Naive thymus-derived CD4-positive, alpha-beta T cell (primary cell): ENCODE measurements around the gene TMEM245. TPM values are rescaled to one million over a fixed set of nuclear protein-coding genes. Genes with fewer than 3 reads are reported as not detected.

Experiments
- ATAC-seq: fragments of 150-1000 bp; cut with Tn5 transposase; 2 replicates; pipeline ENCODE4 v1.10.0; 2021; ENCODE audit warnings: mild to moderate bottlenecking, moderate library complexity
- CTCF ChIA-PET: fragments of 350-600 bp; sonication (Branson Sonifier 250); formaldehyde crosslinking; loops from one replicate; lab custom pipeline; 2021; ENCODE audit warnings: antibody characterized with exemption; lab: Charles Lee
- POLR2A ChIA-PET: fragments of 350-600 bp; sonication (Branson Sonifier 250); formaldehyde crosslinking; loops from one replicate; lab custom pipeline; 2021; ENCODE audit warnings: antibody characterized with exemption, inconsistent platforms; lab: Charles Lee
- DNase-seq, 9 donors: peaks; one replicate each; pipeline versions ENCODE4 v3.0.0 to v3.0.0-alpha.2; 2020 to 2022; ENCODE audit warnings: mixed read lengths in 1 of 9
- H3K27ac ChIP-seq: one replicate; pipeline ENCODE4 v1.7.0; 2013; ENCODE audit warnings: mild to moderate bottlenecking, low read depth, low read length, moderate library complexity
- H3K27me3 ChIP-seq, 2 donors: one replicate each; pipeline ENCODE4 v1.7.0; 2013; ENCODE audit warnings: low read length in 2 of 2, mild to moderate bottlenecking in 2 of 2, moderate library complexity in 2 of 2; ENCODE audit not compliant: control insufficient read depth in 2 of 2, insufficient read depth in 2 of 2
- H3K36me3 ChIP-seq, 3 experiments: 1 replicate in 2 of 3; 2 replicates in 1 of 3; pipeline ENCODE4 v1.7.0; 2013; ENCODE audit warnings: low read length in 3 of 3, mild to moderate bottlenecking in 3 of 3, moderate library complexity in 1 of 3; ENCODE audit not compliant: insufficient read depth in 3 of 3, control insufficient read depth in 2 of 3
- H3K4me1 ChIP-seq, 2 donors: one replicate each; pipeline ENCODE4 v1.7.0; 2013; ENCODE audit warnings: low read length in 2 of 2, mild to moderate bottlenecking in 2 of 2, moderate library complexity in 1 of 2; ENCODE audit not compliant: control insufficient read depth in 2 of 2, insufficient read depth in 2 of 2
- H3K4me3 ChIP-seq: 2 replicates; pipeline ENCODE4 v1.7.0; 2013; ENCODE audit warnings: mild to moderate bottlenecking, low read length
- H3K9me3 ChIP-seq, 3 experiments: 1 replicate in 2 of 3; 2 replicates in 1 of 3; pipeline ENCODE4 v1.7.0; 2013; ENCODE audit warnings: low read length in 3 of 3; ENCODE audit not compliant: control insufficient read depth in 2 of 3
- H3K27ac Mint-ChIP-seq, 9 donors: one replicate each; pipeline ENCODE4 v1.8.0; 2020 to 2022; ENCODE audit warnings: mixed read lengths in 9 of 9, mild to moderate bottlenecking in 8 of 9, moderate library complexity in 5 of 9, inconsistent platforms in 2 of 9
- H3K27me3 Mint-ChIP-seq, 5 donors: one replicate each; pipeline ENCODE4 v1.8.0; 2021 to 2022; ENCODE audit warnings: mixed read lengths in 5 of 5, mild to moderate bottlenecking in 1 of 5
- H3K36me3 Mint-ChIP-seq, 5 donors: one replicate each; pipeline ENCODE4 v1.8.0; 2020 to 2022; ENCODE audit warnings: mixed read lengths in 5 of 5, mild to moderate bottlenecking in 3 of 5, inconsistent platforms in 1 of 5
- H3K4me1 Mint-ChIP-seq, 7 donors: one replicate each; pipeline ENCODE4 v1.8.0; 2020 to 2022; ENCODE audit warnings: mixed read lengths in 7 of 7, mild to moderate bottlenecking in 3 of 7, inconsistent platforms in 1 of 7
- H3K4me3 Mint-ChIP-seq, 10 donors: one replicate each; pipeline ENCODE4 v1.8.0; 2020 to 2022; ENCODE audit warnings: mild to moderate bottlenecking in 10 of 10, mixed read lengths in 10 of 10, moderate library complexity in 6 of 10, inconsistent platforms in 2 of 10
- H3K9me3 Mint-ChIP-seq, 11 donors: one replicate each; pipeline ENCODE4 v1.8.0; 2020 to 2022; ENCODE audit warnings: mixed read lengths in 11 of 11, mild to moderate bottlenecking in 4 of 11, inconsistent platforms in 1 of 11, moderate library complexity in 1 of 11
- intact Hi-C, 2 donors: fragments of 100-400 bp; cut with micrococcal nuclease; formaldehyde crosslinking; loops; one replicate each; pipeline ENCODE4 v1.15.1; 2023
- polyA plus RNA-seq, 2 donors: library from polyadenylated mRNA; unstranded; fragments of 300-500 nt; fragmentation: Illumina TruSeq; gene quantifications; one replicate each; pipeline ENCODE4 v1.2.3, GENCODE V29; 2021
- total RNA-seq, 6 experiments: library from RNA in 5 of 6; stranded (reverse) in 5 of 6; gene quantifications; 1 replicate in 5 of 6; 2 replicates in 1 of 6; pipeline ENCODE4 v1.2.3 and lab custom pipeline; 2021 to 2026

TMEM245 gene
- total and polyA plus RNA-seq, 7 experiments from 2014 or later, result 25.5 to 76.7 (median 29.2) TPM

- Histone ChIP-seq H3K4me3 (no peak overlapping the region), H3K4me1 (no peaks in the 10 kb centered on the region), H3K36me3 (no peaks in the 10 kb centered on the region), H3K9me3 (peaks cover 0 to 14% (median 0%) of the 10 kb centered on the region in 3 experiments), H3K27ac (no peak overlapping the region), H3K27me3 (no peaks in the 10 kb centered on the region)
- peaks cover 0 to 23% (median 1%) of the 10 kb centered on the region in 5 donors for H3K27me3 Mint-ChIP-seq
- no peaks in the 10 kb centered on the region for H3K4me1 Mint-ChIP-seq
- CTCF ChIA-PET, result no interaction called here
- H3K9me3 Mint-ChIP-seq, result peaks cover 0 to 35% (median 14%) of the 10 kb centered on the region in 11 donors
- no peak for DNase-seq
- no peak overlapping the region for H3K4me3 Mint-ChIP-seq
- ATAC-seq, result no peak
- POLR2A ChIA-PET, result no interaction called here
- H3K27ac Mint-ChIP-seq, result no peak overlapping the region
- peaks cover 0 to 10% (median 3%) of the 10 kb centered on the region in 5 donors for H3K36me3 Mint-ChIP-seq
- intact Hi-C loops, result no loop called here
Observed at GRCh38 chr9:109150925-109151545, 31.3 kb upstream of the TMEM245 start.

GRCh38 chr9:109149722-109150121 lies 30.0 kb upstream of the TMEM245 start:
- Histone ChIP-seq H3K36me3 (no peaks in the 10 kb centered on the region), H3K4me1 (no peaks in the 10 kb centered on the region), H3K27me3 (no peaks in the 10 kb centered on the region), H3K4me3 (no peak overlapping the region), H3K27ac (no peak overlapping the region), H3K9me3 (peaks cover 0 to 14% (median 0%) of the 10 kb centered on the region in 3 experiments)
- Mint-ChIP-seq H3K4me3 (no peak overlapping the region), H3K36me3 (peaks cover 0 to 10% (median 3%) of the 10 kb centered on the region in 5 donors), H3K27me3 (peaks cover 0 to 28% (median 0%) of the 10 kb centered on the region in 5 donors), H3K27ac (no peak overlapping the region), H3K4me1 (no peaks in the 10 kb centered on the region), H3K9me3 (peaks cover 0 to 30% (median 14%) of the 10 kb centered on the region in 11 donors)
- DNase-seq (no peak), ATAC-seq (no peak)
- intact Hi-C loops, result no loop called here
- ChIA-PET CTCF (no interaction called here), POLR2A (no interaction called here)

GRCh38 chr9:109149089-109149488 lies 29.3 kb upstream of the TMEM245 start:
- ChIA-PET POLR2A (no interaction called here), CTCF (no interaction called here)
- ATAC-seq (no peak), DNase-seq (no peak)
- Mint-ChIP-seq H3K27ac (no peak overlapping the region), H3K4me1 (peaks cover under 1 to 2% (median 1%) of the 10 kb centered on the region in 7 donors), H3K4me3 (no peak overlapping the region), H3K9me3 (peaks cover 0 to 24% (median 12%) of the 10 kb centered on the region in 11 donors), H3K27me3 (peaks cover 0 to 28% (median 0%) of the 10 kb centered on the region in 5 donors), H3K36me3 (peaks cover 0 to 10% (median 3%) of the 10 kb centered on the region in 5 donors)
- Histone ChIP-seq H3K9me3 (peaks cover 0 to 13% (median 0%) of the 10 kb centered on the region in 3 experiments), H3K27me3 (no peaks in the 10 kb centered on the region), H3K4me3 (no peak overlapping the region), H3K27ac (no peak overlapping the region), H3K36me3 (no peaks in the 10 kb centered on the region), H3K4me1 (no peaks in the 10 kb centered on the region)
- intact Hi-C loops, result no loop called here

GRCh38 chr9:109145051-109145450 lies 25.3 kb upstream of the TMEM245 start:
- Mint-ChIP-seq H3K36me3 (no peaks in the 10 kb centered on the region), H3K4me1 (peaks cover 4 to 6% (median 5%) of the 10 kb centered on the region in 7 donors), H3K9me3 (no peaks in the 10 kb centered on the region), H3K4me3 (no peak overlapping the region), H3K27me3 (peaks cover 0 to 37% (median 0%) of the 10 kb centered on the region in 5 donors), H3K27ac (no peak overlapping the region)
- H3K4me3 ChIP-seq, result no peak overlapping the region
- ChIA-PET CTCF (no interaction called here), POLR2A (no interaction called here)
- intact Hi-C loops, result no loop called here
- ATAC-seq (no peak), DNase-seq (no peak)
- H3K27me3 ChIP-seq, result no peaks in the 10 kb centered on the region
- H3K27ac ChIP-seq, result no peak overlapping the region
- no peaks in the 10 kb centered on the region for H3K4me1 ChIP-seq
- H3K36me3 ChIP-seq, result no peaks in the 10 kb centered on the region
- no peaks in the 10 kb centered on the region for H3K9me3 ChIP-seq

- peak; percentile 62 for ATAC-seq
- Histone ChIP-seq H3K9me3 (no peaks in the 10 kb centered on the region), H3K27me3 (no peaks in the 10 kb centered on the region), H3K27ac (no peak overlapping the region), H3K36me3 (no peaks in the 10 kb centered on the region), H3K4me1 (no peaks in the 10 kb centered on the region), H3K4me3 (no peak overlapping the region)
- peaks cover 4 to 6% (median 5%) of the 10 kb centered on the region in 7 donors for H3K4me1 Mint-ChIP-seq
- ChIA-PET CTCF (no interaction called here), POLR2A (no interaction called here)
- no peaks in the 10 kb centered on the region for H3K36me3 Mint-ChIP-seq
- no peak overlapping the region for H3K4me3 Mint-ChIP-seq
- no peak for DNase-seq
- H3K27ac Mint-ChIP-seq, result no peak overlapping the region
- intact Hi-C loops, result no loop called here
- no peaks in the 10 kb centered on the region for H3K9me3 Mint-ChIP-seq
- H3K27me3 Mint-ChIP-seq, result peaks cover 0 to 36% (median 0%) of the 10 kb centered on the region in 5 donors
Observed at GRCh38 chr9:109143881-109144562, 24.3 kb upstream of the TMEM245 start.

- intact Hi-C loops, result no loop called here
- H3K27me3 Mint-ChIP-seq, result peaks cover 0 to 31% (median 0%) of the 10 kb centered on the region in 5 donors
- H3K27ac Mint-ChIP-seq, result no peak overlapping the region
- ATAC-seq (no peak), DNase-seq (no peak)
- H3K36me3 Mint-ChIP-seq, result no peaks in the 10 kb centered on the region
- no peak overlapping the region for H3K4me3 Mint-ChIP-seq
- H3K9me3 ChIP-seq, result no peaks in the 10 kb centered on the region
- no peak overlapping the region for H3K4me3 ChIP-seq
- H3K9me3 Mint-ChIP-seq, result no peaks in the 10 kb centered on the region
- no peaks in the 10 kb centered on the region for H3K27me3 ChIP-seq
- H3K36me3 ChIP-seq, result no peaks in the 10 kb centered on the region
- no peak overlapping the region for H3K27ac ChIP-seq
- H3K4me1 Mint-ChIP-seq, result peaks cover 4 to 6% (median 5%) of the 10 kb centered on the region in 7 donors
- ChIA-PET POLR2A (no interaction called here), CTCF (no interaction called here)
- no peaks in the 10 kb centered on the region for H3K4me1 ChIP-seq
Observed at GRCh38 chr9:109141375-109141774, 21.6 kb upstream of the TMEM245 start.
